GM12872 (cell line): Measurements from ENCODE around the gene LIPA.

Experiments used
- TF ChIP-seq, protein P1 (sequence below): IDR thresholded peaks from 3 replicates; pipeline ENCODE4 v1.5.1; 2011; ENCODE audit warnings: low read depth, mild to moderate bottlenecking, low read length, moderate library complexity; ENCODE audit not compliant: insufficient read depth

Gene LIPA

GRCh38 chr10:89251409-89252224, at the start of gene LIPA:
Gene LIPA (minus strand): TSS chr10:89251775. CDS start chr10:89247648, 4,127 bp downstream.
- TF ChIP-seq, protein P1, sequence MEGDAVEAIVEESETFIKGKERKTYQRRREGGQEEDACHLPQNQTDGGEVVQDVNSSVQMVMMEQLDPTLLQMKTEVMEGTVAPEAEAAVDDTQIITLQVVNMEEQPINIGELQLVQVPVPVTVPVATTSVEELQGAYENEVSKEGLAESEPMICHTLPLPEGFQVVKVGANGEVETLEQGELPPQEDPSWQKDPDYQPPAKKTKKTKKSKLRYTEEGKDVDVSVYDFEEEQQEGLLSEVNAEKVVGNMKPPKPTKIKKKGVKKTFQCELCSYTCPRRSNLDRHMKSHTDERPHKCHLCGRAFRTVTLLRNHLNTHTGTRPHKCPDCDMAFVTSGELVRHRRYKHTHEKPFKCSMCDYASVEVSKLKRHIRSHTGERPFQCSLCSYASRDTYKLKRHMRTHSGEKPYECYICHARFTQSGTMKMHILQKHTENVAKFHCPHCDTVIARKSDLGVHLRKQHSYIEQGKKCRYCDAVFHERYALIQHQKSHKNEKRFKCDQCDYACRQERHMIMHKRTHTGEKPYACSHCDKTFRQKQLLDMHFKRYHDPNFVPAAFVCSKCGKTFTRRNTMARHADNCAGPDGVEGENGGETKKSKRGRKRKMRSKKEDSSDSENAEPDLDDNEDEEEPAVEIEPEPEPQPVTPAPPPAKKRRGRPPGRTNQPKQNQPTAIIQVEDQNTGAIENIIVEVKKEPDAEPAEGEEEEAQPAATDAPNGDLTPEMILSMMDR, result no peak

DNA sequence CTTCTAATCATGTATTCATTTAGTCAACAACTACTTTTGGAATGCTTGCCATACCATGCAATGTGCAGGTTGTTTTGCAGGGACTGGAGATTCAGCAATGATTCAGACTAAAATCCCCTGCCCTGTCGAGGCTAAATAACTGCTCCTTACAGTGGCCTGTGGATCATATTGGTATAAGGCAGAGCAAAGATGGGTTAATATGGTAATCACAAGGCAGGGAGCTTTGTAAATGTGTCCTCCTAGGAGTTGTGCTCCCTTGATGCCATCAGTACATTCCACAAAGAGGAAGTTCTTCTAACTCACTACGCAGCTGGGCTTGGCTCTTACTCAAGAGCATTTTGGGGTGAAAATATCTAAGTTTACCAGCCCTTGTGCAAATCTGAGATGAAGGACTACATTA, 49.7 kb upstream of the LIPA start:
- TF ChIP-seq, protein P1, result no peak

DNA sequence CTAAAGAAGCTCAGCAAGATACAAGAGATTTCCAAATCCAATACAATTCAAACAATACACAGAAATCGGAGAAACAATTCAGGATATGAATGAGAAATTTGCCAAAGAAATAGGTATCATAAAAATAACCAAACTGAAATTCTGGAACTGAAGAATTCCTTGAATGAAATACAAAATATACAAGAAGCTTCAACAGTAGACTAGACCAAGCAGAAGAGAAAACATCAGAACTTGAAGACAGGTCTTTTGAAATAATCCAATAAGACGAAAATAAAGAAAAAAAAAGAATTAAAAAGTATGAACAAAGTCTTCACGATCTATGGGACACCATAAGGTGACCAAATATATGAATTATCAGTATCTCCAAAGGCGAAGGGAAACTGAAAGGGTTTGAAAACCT, 47.5 kb upstream of the LIPA start:
- TF ChIP-seq, protein P1, result no peak

DNA sequence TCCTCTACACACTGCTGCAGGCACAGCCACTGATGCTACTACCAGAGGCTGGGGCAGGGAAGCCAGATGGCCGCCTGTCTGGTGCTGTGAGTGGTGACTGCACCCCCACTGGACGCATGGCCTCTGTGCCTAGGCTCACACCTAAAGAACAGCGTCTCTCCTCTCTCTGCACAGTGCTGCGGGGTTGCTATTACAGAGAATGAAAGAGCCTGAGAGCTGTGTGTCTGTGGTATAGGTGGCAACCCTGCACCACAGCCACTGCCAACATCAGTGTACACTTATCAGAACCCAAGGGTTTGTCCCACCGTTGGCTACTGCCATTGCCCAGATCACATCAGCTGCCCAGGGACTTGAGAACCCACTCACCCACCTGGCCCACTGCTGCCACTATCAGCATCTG, 46.2 kb upstream of the LIPA start:
- TF ChIP-seq, protein P1, result no peak

DNA sequence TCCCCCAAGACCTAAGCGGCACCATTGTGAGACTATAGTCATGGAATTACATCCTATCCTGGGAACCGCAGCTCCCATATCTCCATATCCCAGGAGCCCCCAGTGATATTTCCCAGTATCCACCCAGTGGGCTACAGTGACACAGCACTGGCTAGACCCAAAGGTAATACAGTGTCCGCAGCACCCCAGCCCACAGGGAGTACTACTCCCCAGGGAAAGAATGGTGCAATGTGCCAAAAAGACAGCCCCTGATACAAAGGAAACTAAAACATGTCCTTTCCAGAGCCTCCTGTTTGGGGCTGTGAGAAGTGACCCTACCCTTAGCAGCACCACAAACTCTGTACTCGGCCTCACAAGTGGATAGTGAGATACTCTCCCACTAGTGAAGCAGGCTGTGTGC, 45.8 kb upstream of the LIPA start:
- TF ChIP-seq, protein P1, result no peak

DNA sequence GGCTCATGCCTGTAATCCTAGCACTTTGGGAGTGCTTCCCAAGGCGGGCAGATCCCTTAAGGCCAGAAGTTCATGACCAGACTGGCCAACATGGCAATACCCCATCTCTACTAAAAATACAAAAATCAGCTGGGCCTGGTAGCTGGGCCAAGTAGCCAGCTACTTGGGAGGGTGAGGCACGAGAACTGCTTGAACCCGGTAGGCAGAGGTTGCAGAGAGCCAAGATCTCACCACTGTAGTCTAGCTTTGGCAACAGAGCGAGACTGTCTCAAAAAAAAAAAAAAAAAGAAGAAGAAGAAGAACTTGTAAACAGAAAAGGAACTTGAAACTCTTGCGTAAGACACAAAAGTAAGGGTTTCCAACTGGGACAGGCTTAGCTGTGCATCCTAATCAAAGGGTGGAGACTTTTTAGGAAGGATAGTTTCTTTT, 44.7 kb upstream of the LIPA start:
- TF ChIP-seq, protein P1, result no peak

DNA sequence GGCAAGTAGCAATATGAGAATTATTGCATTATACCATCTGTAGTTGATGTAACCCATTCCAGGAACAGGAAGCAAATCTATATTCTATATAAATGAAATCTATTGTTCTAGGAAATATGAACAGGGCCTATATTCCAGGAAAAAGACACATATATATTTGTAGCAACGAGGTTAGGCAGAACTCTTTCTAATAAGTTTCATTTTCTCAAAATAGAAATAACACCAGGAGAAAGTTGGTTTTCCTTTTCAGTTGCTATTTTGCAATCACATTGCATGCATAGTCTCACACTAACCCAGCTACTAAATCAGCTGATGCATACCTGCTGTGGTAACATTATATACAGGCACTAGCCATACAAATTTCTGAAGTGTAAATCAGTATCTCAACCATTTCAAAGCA, 44.0 kb upstream of the LIPA start:
- TF ChIP-seq, protein P1, result no peak
